D721Med (cell line): ENCODE data around the gene USP12.
"Not testable (repeated sequence)": the region's sequence is repeated elsewhere in the genome, so short reads cannot be mapped to it uniquely, and the experiment has no call there.

Source experiments
- DNase-seq: peaks from one replicate; pipeline ENCODE4 v3.0.0; 2011; ENCODE audit warnings: low spot score; ENCODE audit not compliant: insufficient read length
- FAIRE-seq: peaks from 2 replicates; lab custom pipeline; 2011; peaks lifted over from hg19 to GRCh38; lab: Jason Lieb, UNC
- TF ChIP-seq, protein P1 (sequence below): IDR thresholded peaks from 2 replicates; pipeline ENCODE4 v1.5.1; 2012; ENCODE audit warnings: mild to moderate bottlenecking, control low read depth; ENCODE audit not compliant: insufficient read depth; ENCODE audit errors: missing control alignments

Gene USP12

DNA sequence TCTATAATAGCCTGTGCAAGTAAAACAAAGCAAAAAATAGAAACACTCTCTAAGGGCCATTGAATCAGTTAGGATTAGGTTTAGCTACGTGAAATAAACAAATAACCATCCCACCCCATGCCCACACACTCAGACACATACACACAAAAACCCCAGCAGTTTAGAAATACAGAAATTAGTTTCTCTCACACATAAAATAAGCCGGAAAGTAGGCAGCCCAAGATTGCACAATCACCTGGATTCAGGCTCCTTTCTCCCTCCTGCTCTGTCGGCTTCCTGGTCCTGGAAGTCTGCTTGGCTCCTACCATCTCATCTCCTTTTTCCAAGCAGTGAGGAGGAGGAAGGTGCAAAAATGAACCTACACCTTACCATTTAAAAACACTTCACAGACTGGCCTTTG is 22.6 kb upstream of the USP12 start:
- DNase-seq (no peak), FAIRE-seq (no peak)
- TF ChIP-seq, protein P1, sequence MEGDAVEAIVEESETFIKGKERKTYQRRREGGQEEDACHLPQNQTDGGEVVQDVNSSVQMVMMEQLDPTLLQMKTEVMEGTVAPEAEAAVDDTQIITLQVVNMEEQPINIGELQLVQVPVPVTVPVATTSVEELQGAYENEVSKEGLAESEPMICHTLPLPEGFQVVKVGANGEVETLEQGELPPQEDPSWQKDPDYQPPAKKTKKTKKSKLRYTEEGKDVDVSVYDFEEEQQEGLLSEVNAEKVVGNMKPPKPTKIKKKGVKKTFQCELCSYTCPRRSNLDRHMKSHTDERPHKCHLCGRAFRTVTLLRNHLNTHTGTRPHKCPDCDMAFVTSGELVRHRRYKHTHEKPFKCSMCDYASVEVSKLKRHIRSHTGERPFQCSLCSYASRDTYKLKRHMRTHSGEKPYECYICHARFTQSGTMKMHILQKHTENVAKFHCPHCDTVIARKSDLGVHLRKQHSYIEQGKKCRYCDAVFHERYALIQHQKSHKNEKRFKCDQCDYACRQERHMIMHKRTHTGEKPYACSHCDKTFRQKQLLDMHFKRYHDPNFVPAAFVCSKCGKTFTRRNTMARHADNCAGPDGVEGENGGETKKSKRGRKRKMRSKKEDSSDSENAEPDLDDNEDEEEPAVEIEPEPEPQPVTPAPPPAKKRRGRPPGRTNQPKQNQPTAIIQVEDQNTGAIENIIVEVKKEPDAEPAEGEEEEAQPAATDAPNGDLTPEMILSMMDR: no peak

DNA sequence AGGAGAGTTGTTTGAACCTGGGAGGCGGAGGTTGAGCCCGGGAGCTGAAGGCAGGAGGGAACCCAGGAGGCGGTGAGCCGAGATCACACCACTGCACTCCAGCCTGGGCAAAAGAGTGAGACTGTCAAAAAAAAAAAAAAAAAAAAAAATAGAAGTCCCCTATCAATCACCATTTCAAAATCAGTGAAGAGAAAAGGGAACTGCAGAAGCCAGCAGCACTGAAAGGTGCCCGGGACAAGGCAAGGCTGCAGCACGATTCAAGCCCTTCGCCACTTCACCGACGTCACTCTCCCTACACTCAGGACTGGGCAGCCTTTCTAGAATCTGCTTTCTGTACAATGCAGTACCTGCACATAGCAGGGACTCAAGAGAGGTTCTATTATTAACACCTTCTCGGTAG is 21.9 kb upstream of the USP12 start:
- DNase-seq (no peak), FAIRE-seq (no peak)
- TF ChIP-seq, protein P1: no peak

DNA sequence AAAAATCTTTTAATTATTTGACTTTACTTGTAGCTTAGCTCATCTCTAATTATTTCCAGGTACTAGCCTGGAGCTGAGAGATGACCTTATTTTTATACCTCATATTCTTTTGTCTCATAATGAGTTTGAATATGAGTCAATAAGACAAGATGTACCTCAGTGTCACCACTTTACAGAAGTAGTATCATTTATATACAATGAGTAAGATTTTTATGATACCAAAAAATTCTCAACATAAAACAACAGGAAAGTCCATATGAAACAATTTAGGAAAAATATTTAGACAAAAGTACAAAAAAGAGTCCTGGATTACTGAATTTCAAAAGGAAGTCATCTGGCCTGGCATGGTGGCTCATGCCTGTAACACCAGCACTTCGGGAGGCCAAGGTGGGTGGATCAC is 21.4 kb upstream of the USP12 start:
- FAIRE-seq (no peak), DNase-seq (no peak)
- TF ChIP-seq, protein P1: no peak

DNA sequence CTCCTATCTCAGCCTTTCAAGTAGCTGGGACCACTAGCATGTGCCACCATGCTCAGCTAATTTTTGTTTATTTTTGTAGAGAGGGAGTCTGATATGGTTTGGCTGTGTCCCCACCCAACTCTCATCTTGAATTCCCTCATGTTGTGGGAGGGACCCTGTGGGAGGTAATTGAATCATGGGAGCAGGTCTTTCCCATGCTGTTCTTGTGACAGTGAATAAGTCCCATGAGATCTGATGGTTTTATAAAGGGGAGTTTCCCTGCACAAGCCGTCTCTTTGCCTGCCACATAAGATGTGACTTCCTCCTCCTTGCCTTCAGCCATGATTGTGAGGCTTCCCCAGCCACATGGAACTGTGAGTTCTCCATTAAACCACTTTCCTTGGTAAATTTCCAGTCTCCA is 20.8 kb upstream of the USP12 start:
- FAIRE-seq, DNase-seq: not testable (repeated sequence)

DNA sequence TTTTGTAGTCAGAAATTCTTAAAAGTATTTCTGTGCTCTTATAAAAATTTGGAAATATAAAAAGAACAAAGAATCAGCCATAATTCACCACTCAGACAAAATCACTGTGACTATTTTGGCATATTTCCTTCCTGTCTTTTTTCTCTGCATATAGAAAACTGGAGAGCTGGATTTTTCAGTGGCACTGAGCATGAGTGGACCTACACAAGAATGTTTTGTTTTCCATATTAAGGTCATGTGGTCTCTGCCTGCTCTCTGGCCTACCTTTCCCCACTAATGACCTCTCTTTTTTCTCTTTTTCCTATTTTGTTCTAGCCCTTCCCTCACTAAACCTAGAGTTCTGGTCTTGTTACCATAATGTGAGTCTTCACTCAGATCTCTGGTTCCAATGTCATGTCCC is 17.6 kb upstream of the USP12 start:
- DNase-seq: no peak
- TF ChIP-seq, protein P1: no peak
- FAIRE-seq: no peak

DNA sequence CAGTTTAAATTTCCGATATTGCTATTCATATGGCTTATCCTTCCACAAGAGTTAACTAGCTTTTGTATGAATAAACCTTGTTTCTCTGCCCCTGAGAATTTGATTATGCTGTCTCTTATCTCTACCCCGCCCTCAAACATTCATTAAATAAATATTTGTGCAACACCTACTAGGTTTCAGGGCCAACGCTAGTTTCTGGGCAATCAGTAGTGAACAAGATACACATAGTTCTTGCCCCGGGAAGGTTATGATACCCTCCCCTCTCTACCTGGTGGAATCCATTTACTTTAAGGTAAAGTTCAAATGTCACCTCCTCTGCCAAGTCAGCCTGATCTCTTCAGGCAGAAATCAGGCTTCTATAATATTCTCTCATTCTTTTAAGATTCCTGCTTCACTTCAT is 16.6 kb upstream of the USP12 start:
- no peak for FAIRE-seq
- TF ChIP-seq, protein P1: no peak

DNA sequence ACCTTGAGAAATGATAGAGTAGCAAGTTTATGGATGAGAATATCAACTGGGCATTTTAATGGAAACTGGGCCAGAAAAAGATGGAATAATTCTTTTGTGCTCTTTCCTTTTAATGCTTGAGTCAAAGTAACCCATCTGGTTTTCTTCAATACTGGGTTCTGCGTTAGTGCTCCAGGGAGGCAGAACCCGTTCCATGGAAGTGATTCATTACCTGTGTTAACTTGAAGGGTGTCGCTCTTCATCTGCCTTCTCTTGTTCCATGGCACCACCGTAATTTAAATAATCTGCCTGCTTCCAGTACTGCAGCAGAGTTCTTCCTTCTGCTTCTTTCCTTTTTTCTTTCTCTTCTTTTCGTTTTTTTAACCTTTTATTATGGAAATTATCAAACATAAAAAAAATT is 14.7 kb upstream of the USP12 start:
- DNase-seq: no peak
- TF ChIP-seq, protein P1: no peak
- FAIRE-seq: no peak

More for the DNA sequence above, 16.6 kb upstream of the USP12 start:
- no peak for DNase-seq

DNA sequence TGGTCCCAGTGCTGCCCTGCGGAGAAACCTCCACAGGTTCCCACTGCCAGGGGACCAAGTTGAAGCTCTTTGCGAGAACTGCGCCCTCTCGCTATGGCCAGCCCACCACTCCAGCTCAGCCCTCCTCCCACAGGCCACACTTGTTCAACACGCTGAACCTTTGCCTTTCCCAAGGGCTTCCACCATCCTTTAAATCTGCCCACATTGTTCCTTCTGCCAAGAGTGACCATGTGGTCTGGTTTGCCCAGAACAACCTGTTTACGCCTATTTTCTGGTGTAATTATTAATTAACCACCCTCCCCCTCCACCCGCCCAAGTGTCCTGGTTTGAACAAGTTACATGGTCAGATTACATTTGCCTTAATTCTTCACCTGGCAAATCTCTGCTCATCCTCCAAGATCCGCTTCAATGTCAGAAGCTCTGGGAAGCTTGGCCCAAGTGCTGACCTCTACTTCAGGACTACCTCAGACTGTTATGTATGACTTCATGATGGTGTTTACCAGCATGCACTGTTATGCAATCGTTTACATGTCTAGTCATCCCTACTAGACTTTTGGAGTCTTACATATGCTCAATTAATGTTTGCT is 12.0 kb upstream of the USP12 start:
- TF ChIP-seq, protein P1: no peak
- no peak for DNase-seq
- no peak for FAIRE-seq
